Measurements from ENCODE around the gene UBE2J2. TPM values are rescaled to one million over a fixed set of nuclear protein-coding genes. Genes with fewer than 3 reads are reported as not detected.

UBE2J2 gene
- polyA plus RNA-seq, 3 donors = 44.5 to 58.5 (median 53.4) TPM

- DNase-seq (ENCODE audit: extremely low read depth in 1 of 11, low read depth in 9 of 11, low spot score in 4 of 11) = no peak
These were observed 2.8 kb downstream of the UBE2J2 start for GRCh38 chr1:1270813-1271212.

DNA sequence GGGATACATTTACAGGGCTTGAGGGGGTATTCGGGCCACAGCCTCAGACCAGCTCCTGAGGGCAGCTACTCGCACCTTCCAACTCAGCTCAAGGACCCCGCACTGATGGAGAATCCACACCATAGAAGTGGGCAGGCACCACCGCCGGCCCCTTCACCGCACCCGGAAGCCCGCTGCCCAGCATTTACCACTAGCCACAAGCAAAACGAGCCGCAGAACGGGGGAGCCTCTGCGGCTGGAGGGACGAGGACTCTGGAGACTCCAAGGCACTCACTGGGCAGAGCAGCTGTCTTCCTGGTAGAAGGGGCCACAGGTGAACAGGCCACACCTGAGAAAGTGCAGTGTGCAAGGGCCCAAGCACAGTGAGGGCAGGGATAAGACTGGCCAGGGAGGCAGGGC is 5.4 kb downstream of the UBE2J2 start:
- no peak for DNase-seq (ENCODE audit: extremely low read depth in 1 of 11, low read depth in 9 of 11, low spot score in 4 of 11)

DNA sequence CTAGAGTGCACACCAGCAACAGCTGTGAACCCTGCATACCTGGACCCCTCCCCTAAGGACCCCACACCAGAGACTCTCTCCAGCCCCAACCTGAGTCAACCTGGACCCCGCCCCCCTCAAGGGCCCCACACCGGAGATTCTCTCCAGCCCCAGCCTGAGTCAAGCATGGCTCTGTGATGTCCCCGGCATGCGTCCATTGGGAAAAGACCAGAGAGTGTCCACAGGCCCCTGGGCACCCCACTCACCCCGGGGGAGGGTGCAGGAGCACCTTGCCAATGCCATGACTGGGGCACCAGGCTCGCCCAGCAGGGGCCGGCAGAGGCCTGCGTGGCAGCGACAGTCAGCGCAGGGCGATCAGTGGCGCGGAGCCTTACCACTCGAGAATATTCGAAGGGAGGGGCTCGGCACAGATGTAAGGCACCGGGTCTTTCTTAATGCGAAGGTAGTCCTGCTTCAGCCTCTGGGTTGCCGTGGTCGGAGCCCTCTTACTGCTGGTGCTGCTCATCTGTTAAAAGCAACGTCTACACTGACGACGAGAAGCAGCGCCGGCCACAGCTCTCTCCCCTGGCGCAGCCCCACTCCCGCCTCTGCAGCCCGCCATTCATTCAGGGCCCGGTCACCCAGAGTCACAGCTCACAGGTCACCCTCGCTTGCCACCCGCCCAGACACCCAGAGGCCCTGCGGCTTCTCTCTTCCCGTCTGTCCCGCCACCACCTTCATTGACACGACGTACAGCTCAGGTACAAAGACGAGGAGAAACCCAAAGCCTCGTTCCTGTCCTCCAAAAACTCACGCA is 6.0 kb downstream of the UBE2J2 start:
- no peak for DNase-seq (ENCODE audit: extremely low read depth in 1 of 11, low read depth in 9 of 11, low spot score in 4 of 11)

DNA sequence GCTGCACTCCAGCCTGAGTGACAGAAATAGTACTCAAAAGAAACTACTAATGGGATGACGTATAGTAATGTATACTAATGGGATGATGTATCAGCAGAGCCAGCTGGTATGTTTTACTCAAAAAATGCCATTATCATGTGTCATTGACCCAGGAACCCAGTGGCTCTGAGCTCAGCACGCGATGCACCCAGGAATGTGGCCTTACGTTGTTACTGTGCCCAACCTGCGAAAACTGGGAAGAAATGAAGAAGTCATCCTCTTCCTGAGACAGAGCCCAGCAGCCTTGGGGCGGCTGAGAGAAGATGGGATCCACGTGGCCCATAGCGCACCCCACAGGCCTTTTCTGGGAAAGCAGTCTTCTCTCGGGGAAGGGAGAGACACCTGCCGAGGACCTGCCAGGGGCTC is 8.8 kb downstream of the UBE2J2 start:
- DNase-seq (ENCODE audit: extremely low read depth in 1 of 11, low read depth in 9 of 11, low spot score in 4 of 11) = no peak

- DNase-seq (ENCODE audit: extremely low read depth in 1 of 11, low read depth in 9 of 11, low spot score in 4 of 11) = no peak
These were observed 9.6 kb downstream of the UBE2J2 start for GRCh38 chr1:1264026-1264425.

GRCh38 chr1:1262758-1263157 is 10.9 kb downstream of the UBE2J2 start:
- DNase-seq (ENCODE audit: extremely low read depth in 1 of 11, low read depth in 9 of 11, low spot score in 4 of 11) = no peak

DNA sequence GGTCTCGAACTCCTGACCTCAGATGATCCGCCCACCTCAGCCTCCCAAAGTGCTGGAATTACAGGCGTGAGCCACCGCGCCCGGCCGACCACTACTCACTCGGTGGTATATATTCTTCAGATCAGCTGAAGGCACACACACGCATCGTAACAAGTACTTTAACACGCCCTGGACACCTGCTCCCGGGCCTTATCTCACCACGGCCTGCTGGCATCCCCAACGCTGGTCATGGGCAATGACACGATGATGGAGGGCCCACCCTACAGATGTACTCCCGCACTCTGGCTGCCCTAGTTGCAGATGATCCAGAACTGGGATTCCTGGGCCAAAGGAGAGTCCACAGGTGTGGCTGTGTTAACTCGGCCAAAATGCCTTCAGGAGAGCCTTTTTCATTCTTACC is 11.6 kb downstream of the UBE2J2 start:
- DNase-seq (ENCODE audit: extremely low read depth in 1 of 11, low read depth in 9 of 11, low spot score in 4 of 11) = no peak

DNA sequence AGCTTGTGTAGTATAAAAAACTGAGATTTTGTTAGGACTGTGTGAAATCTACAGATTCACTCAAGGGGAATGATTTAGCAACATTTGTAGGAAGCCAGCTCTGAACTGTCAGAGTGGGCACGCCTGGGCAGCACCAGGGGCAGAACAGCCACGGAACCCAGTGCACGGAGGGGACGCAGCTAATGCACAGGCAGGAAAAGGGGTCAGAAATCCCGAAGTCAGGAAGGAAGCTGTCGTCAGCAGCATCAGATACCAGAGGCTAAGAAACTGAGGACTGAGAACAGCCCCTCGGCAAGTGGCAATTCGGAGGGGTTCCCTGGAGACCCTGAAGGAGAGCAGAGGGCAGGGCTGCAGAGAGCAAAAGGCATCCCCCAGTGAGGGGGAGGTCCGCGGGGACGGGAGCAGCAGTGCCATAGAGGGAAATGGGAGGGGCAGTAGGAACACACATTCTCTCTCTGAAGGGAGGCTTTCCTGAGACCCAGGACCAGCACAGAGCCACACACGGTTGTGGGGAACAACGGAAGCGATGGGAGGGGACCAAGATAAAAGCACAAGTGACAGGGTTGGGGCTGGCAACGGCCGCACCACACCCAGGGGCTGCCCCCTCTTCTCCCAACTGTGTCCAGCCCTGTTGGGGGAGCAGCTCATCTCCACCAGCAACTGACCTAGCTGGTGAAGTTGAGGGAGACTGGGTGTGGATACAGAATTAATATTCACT is 12.7 kb downstream of the UBE2J2 start:
- no peak for DNase-seq (ENCODE audit: extremely low read depth in 1 of 11, low read depth in 9 of 11, low spot score in 4 of 11)

DNA sequence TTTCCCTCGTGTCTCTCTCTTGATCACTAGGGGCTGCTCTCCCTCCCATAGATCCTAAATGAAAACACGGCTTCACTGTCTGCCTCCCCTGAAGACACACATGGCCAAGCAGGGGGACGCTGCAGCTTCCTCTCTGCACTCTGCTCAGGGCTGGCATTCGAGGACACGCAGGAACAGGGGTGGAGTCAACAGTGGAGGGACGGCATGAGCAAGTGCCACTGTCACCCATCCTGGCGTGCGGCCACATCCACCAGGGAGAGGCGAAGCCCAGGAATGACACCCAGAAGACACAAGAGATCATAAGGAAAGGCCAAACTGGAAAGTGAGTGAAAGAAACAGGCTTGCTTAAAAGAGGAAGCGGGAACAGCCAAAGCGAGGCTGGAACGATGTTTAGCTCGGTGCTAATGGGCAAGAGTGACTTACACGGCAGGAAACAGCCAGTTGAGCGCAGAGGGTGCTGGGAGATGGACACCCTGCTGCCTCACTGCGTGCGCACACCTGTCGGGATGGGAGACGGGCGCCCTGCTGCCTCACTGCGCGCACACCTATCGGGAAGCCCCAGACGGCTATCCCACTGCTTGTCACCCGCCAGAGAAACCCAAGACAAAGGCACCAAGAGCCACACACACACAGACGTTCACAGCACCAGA is 13.6 kb downstream of the UBE2J2 start:
- no peak for DNase-seq (ENCODE audit: extremely low read depth in 1 of 11, low read depth in 9 of 11, low spot score in 4 of 11)

- DNase-seq (ENCODE audit: extremely low read depth in 1 of 11, low read depth in 9 of 11, low spot score in 4 of 11) = no peak
These were observed 14.1 kb downstream of the UBE2J2 start for GRCh38 chr1:1259540-1259939.

GRCh38 chr1:1259119-1259488 is 14.6 kb downstream of the UBE2J2 start:
- DNase-seq (ENCODE audit: extremely low read depth in 1 of 11, low read depth in 9 of 11, low spot score in 4 of 11) = no peak

- DNase-seq (ENCODE audit: extremely low read depth in 1 of 11, low read depth in 9 of 11, low spot score in 4 of 11) = no peak
These were observed 16.4 kb downstream of the UBE2J2 start for GRCh38 chr1:1256956-1257871.

DNA sequence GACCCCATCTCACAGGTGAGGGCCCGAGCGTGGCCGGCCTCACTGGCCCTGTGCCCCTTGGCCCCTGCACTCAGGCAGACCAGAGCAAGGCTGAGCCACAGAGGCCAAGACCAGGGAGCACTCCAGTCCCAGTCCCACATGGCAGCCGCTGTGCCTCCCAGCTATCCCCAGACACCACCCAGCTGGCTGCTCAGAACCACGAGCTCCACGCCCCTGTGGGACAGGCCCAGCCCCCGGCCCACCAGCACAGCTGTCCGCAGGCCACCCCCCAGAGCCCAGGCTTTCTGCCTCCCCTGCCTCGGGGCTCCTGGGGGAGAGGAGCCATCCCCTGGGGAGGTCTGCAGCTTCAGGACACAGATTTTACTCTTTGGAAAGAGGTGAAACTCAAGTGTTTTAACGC is 18.0 kb downstream of the UBE2J2 start:
- DNase-seq (ENCODE audit: extremely low read depth in 1 of 11, low read depth in 9 of 11, low spot score in 4 of 11) = no peak

GRCh38 chr1:1255078-1255477 is 18.6 kb downstream of the UBE2J2 start:
- DNase-seq (ENCODE audit: extremely low read depth in 1 of 11, low read depth in 9 of 11, low spot score in 4 of 11) = no peak

DNA sequence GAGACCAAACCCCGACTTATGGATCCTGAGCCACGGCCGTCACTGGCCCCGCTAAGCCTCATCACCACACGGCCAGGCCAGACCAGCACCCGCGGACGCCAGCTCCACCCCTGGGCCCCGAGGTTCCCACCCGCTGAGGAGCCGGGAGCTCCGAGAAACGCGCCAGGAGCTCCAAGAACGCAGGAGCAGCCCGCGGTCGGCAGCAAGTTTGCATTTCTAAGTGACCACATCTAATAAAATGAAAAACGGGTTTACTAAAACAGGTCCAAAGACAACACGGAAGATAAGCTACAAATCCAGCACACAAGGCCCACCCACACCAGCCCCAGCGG is 19.0 kb downstream of the UBE2J2 start:
- no peak for DNase-seq (ENCODE audit: extremely low read depth in 1 of 11, low read depth in 9 of 11, low spot score in 4 of 11)

DNA sequence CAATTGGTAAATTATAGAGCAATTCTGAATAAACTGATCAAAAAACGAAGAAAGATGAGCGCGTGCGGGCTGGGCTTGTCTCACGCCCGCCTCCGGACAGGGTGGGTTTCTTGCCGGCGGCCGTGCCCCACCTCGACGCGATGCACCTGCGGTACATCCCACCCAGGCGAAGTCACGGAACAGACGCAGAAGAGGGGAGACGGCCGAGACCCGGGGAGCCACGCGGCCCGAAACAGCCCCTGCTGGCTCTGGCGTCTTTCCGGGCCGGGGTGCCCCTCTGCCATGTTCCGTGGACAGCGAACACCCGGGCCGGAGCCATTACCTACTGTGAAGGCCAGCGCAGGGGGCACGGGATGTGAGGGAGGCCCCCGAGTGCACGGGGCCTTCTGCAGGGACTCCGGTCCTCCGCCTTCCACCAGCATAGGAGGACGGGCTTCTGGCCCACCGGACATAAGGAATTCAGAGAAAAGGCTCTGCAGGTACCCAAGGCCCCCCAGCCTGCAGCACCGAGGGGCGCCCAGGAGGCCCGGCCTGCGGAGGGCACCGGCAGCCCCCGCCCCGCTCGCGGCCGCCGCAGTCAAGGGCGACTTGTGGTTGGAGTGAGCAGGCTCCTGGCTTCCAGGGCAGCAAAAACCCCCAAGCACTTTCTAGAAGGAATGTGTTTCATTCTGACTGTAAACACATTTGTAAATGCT is 19.5 kb downstream of the UBE2J2 start:
- DNase-seq (ENCODE audit: extremely low read depth in 1 of 11, low read depth in 9 of 11, low spot score in 4 of 11) = no peak

GRCh38 chr1:1253314-1253713 is 20.3 kb downstream of the UBE2J2 start:
- DNase-seq (ENCODE audit: extremely low read depth in 1 of 11, low read depth in 9 of 11, low spot score in 4 of 11) = no peak

GRCh38 chr1:1250786-1251284 is 22.8 kb downstream of the UBE2J2 start:
- no peak for DNase-seq (ENCODE audit: extremely low read depth in 1 of 11, low read depth in 9 of 11, low spot score in 4 of 11)
